Upper lobe of left lung (tissue), 4 donors: ENCODE data around the gene SLC16A11.

Experiments
- CTCF ChIP-seq, 6 experiments: fragments of 450-650 bp in 4 of 6; fragments of 200-600 bp in 2 of 6; sonication (generic) in 2 of 6; IDR thresholded peaks; one replicate each; pipeline ENCODE4 v1.5.1; 2016 to 2019; ENCODE audit warnings: antibody characterized with exemption in 6 of 6
- EP300 ChIP-seq, 4 donors: sonication (generic); formaldehyde crosslinking; IDR thresholded peaks; one replicate each; pipeline ENCODE4 v1.5.1; 2017; ENCODE audit warnings: antibody characterized with exemption in 4 of 4, control low read depth in 2 of 4

DNA sequence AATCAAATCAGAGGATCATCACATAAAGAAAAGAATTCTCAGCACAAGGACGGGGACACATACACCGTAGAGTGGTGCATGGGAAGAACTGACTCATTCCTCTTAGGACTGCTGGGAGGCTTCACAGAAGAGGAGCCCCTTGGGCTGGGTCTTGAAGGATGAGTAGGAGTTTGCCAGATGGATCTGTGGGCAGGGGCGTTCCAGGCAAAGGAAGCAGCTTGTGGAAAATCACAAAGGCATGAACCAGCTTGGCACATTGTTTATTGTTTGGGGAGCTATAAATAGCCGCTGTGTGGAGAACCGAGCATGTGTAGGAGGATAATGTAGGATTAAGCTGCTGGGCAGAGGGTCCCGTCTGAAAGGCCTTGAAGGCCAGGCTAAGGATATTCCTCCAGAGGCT, 5.1 kb upstream of the SLC16A11 start:
- no peak for TF ChIP-seq CTCF (IDR thresholded peaks at IDR 0.05)
- no peak for TF ChIP-seq EP300 (IDR thresholded peaks at IDR 0.05)
